ENCODE data around the gene CNTNAP5.

GRCh38 chr2:124867247-124867646 lies 842.2 kb downstream of the CNTNAP5 start:
- TF ChIP-seq CTCF (IDR thresholded peaks at IDR 0.05 in 4 of 5, conservative IDR thresholded peaks at IDR 0.05 in 1 of 5) (no peak), POLR2A (IDR thresholded peaks at IDR 0.05) (no peak)

Data from gastrocnemius medialis (tissue), 4 donors.